ENCODE results near the gene SGTB.

- TF ChIP-seq CTCF (IDR thresholded peaks at IDR 0.05) (no peak), POLR2A (IDR thresholded peaks at IDR 0.05) (no peak)
These were observed 15.9 kb upstream of the SGTB start for GRCh38 chr5:65737842-65738241.
